HL-60 (cell line): ENCODE data around the gene SLC49A3.
"Not testable (repeated sequence)": the region's sequence is repeated elsewhere in the genome, so short reads cannot be mapped to it uniquely, and the experiment has no call there.

ENCODE experiments used
- GABPA ChIP-seq: IDR thresholded peaks from 2 replicates; pipeline ENCODE4 v1.6.1; 2012; ENCODE audit warnings: low read depth
- POLR2AphosphoS5 ChIP-seq: IDR thresholded peaks from 2 replicates; pipeline ENCODE4 v1.6.1; 2012; ENCODE audit warnings: low read depth
- SPI1 ChIP-seq: IDR thresholded peaks from 2 replicates; pipeline ENCODE4 v1.6.1; 2012; ENCODE audit warnings: low read depth, mild to moderate bottlenecking, borderline replicate concordance
- TF ChIP-seq, protein P1 (sequence below): IDR thresholded peaks from 2 replicates; pipeline ENCODE4 v1.6.1; 2012; ENCODE audit warnings: low read depth; ENCODE audit not compliant: insufficient replicate concordance
- TF ChIP-seq, protein P2 (sequence below): IDR thresholded peaks from one replicate; pipeline ENCODE4 v1.5.1; 2011; ENCODE audit warnings: low read length, control low read depth, inconsistent platforms; ENCODE audit not compliant: insufficient read depth

DNA sequence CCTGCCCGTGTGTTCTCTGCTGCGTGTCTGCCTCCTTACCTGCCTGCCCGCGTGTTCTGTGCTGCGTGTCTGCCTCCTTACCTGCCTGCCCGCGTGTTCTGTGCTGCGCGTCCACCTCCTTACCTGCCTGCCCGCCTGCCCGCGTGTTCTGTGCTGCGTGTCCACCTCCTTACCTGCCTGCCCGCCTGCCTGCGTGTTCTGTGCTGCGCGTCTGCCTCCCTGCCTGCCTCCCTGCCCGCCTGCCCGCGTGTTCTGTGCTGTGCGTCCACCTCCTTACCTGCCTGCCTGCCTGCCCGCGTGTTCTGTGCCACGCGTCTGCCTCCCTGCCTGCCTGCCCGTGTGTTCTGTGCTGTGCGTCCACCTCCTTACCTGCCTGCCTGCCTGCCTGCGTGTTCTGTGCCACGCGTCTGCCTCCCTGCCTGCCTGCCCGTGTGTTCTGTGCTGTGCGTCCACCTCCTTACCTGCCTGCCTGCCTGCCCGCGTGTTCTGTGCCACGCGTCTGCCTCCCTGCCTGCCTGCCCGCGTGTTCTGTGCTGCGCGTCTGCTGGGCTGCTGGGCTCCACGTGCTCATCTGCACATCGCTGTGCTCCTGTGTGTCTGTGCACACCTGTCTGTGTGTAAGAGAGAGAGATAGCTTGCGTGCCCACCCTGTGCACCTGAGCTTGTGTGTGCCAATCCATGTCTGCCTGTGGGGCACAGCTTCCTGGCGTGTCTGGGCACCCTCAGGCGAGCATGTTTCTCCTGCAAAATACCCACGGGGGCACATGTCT lies 53.7 kb downstream of the SLC49A3 start:
- TF ChIP-seq, protein P1, sequence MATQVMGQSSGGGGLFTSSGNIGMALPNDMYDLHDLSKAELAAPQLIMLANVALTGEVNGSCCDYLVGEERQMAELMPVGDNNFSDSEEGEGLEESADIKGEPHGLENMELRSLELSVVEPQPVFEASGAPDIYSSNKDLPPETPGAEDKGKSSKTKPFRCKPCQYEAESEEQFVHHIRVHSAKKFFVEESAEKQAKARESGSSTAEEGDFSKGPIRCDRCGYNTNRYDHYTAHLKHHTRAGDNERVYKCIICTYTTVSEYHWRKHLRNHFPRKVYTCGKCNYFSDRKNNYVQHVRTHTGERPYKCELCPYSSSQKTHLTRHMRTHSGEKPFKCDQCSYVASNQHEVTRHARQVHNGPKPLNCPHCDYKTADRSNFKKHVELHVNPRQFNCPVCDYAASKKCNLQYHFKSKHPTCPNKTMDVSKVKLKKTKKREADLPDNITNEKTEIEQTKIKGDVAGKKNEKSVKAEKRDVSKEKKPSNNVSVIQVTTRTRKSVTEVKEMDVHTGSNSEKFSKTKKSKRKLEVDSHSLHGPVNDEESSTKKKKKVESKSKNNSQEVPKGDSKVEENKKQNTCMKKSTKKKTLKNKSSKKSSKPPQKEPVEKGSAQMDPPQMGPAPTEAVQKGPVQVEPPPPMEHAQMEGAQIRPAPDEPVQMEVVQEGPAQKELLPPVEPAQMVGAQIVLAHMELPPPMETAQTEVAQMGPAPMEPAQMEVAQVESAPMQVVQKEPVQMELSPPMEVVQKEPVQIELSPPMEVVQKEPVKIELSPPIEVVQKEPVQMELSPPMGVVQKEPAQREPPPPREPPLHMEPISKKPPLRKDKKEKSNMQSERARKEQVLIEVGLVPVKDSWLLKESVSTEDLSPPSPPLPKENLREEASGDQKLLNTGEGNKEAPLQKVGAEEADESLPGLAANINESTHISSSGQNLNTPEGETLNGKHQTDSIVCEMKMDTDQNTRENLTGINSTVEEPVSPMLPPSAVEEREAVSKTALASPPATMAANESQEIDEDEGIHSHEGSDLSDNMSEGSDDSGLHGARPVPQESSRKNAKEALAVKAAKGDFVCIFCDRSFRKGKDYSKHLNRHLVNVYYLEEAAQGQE, result not testable (repeated sequence)
- TF ChIP-seq, protein P2, sequence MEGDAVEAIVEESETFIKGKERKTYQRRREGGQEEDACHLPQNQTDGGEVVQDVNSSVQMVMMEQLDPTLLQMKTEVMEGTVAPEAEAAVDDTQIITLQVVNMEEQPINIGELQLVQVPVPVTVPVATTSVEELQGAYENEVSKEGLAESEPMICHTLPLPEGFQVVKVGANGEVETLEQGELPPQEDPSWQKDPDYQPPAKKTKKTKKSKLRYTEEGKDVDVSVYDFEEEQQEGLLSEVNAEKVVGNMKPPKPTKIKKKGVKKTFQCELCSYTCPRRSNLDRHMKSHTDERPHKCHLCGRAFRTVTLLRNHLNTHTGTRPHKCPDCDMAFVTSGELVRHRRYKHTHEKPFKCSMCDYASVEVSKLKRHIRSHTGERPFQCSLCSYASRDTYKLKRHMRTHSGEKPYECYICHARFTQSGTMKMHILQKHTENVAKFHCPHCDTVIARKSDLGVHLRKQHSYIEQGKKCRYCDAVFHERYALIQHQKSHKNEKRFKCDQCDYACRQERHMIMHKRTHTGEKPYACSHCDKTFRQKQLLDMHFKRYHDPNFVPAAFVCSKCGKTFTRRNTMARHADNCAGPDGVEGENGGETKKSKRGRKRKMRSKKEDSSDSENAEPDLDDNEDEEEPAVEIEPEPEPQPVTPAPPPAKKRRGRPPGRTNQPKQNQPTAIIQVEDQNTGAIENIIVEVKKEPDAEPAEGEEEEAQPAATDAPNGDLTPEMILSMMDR, result not testable (repeated sequence)
- TF ChIP-seq POLR2AphosphoS5, GABPA, SPI1: not testable (repeated sequence)
